Measurements from ENCODE around the gene PTPRD. TPM values are rescaled to one million over a fixed set of nuclear protein-coding genes. Genes with fewer than 3 reads are reported as not detected.

The PTPRD gene
- total RNA-seq, 2 donors from 2014 or later, result 97.4 to 101 TPM

DNA sequence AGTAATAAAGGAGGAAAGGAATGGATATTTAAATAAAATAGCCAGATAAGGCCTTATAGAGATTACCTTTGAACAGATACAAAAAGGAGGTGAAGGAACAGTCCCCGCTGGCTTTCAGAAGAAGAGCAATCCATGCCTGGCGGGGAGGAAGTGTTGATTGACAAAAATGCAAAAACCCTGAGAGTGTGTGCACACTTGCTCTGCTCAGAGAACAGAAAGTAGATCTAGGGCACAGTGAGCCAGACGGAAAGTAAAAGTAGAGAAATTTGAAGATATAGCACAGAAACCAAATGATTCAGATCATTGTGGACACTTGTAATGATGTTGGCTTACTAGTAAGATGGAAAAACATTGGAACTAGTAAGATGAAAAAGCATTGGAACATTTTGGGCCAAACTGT lies 720.6 kb downstream of the PTPRD start:
- TF ChIP-seq, protein P1, sequence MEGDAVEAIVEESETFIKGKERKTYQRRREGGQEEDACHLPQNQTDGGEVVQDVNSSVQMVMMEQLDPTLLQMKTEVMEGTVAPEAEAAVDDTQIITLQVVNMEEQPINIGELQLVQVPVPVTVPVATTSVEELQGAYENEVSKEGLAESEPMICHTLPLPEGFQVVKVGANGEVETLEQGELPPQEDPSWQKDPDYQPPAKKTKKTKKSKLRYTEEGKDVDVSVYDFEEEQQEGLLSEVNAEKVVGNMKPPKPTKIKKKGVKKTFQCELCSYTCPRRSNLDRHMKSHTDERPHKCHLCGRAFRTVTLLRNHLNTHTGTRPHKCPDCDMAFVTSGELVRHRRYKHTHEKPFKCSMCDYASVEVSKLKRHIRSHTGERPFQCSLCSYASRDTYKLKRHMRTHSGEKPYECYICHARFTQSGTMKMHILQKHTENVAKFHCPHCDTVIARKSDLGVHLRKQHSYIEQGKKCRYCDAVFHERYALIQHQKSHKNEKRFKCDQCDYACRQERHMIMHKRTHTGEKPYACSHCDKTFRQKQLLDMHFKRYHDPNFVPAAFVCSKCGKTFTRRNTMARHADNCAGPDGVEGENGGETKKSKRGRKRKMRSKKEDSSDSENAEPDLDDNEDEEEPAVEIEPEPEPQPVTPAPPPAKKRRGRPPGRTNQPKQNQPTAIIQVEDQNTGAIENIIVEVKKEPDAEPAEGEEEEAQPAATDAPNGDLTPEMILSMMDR (conservative IDR thresholded peaks at IDR 0.05), result no peak
- H3K36me3 ChIP-seq (ENCODE audit: control insufficient read depth, insufficient read depth, low read length), result no peaks in the 10 kb centered on the region
- H3K36me3 Mint-ChIP-seq (ENCODE audit: low read depth), result no peaks in the 10 kb centered on the region
- H3K9me3 Mint-ChIP-seq, result no peaks in the 10 kb centered on the region
- H3K4me3 ChIP-seq (ENCODE audit: low read length), result no peak overlapping the region
- DNase-seq, result no peak
- H3K27ac ChIP-seq (ENCODE audit: low read depth, low read length), result no peak overlapping the region
- no peaks in the 10 kb centered on the region for H3K27me3 ChIP-seq (ENCODE audit: control insufficient read depth, insufficient read depth, low read length, poor library complexity, severe bottlenecking)
- no peak overlapping the region for H3K27ac Mint-ChIP-seq
- H3K4me3 Mint-ChIP-seq, result no peak overlapping the region
- H3K9ac ChIP-seq (ENCODE audit: extremely low read depth, low read length, poor library complexity, severe bottlenecking), result no peak overlapping the region
- no peaks in the 10 kb centered on the region for H3K4me1 ChIP-seq (ENCODE audit: control insufficient read depth, insufficient read depth, low read length)
- no peaks in the 10 kb centered on the region for H3K9me3 ChIP-seq (ENCODE audit: control insufficient read depth, low read length)
- no peaks in the 10 kb centered on the region for H3K4me1 Mint-ChIP-seq
- 93 to 100% methylated on average over 3 of the region's 3 CpGs for WGBS, 2 experiments (ENCODE audit: insufficient coverage in 1 of 2, insufficient read length in 1 of 2)
- no peaks in the 10 kb centered on the region for H3K27me3 Mint-ChIP-seq (ENCODE audit: insufficient read depth)

DNA sequence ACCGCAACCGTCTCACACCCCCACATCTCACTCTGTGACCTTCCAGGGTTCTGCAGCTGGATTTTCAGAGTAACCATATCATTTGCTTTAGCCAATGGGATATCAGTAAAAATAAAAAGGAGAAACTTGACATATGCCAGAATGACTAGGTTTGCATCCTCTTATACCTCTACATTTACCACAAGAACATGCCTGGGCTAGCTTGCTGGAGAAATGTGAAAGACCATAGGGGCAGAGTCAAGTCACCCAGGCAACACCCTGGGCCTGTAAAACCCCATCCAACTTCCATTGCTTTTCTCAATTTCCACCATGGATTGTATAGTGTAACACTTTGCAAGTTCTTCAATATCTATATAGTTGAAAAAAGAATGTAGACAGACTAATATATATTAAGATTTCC lies 731.1 kb downstream of the PTPRD start:
- H3K36me3 ChIP-seq (ENCODE audit: control insufficient read depth, insufficient read depth, low read length), result no peaks in the 10 kb centered on the region
- H3K4me3 Mint-ChIP-seq, result no peak overlapping the region
- H3K4me1 Mint-ChIP-seq, result no peaks in the 10 kb centered on the region
- H3K27me3 Mint-ChIP-seq (ENCODE audit: insufficient read depth), result no peaks in the 10 kb centered on the region
- H3K9ac ChIP-seq (ENCODE audit: extremely low read depth, low read length, poor library complexity, severe bottlenecking), result no peak overlapping the region
- TF ChIP-seq, protein P1 (conservative IDR thresholded peaks at IDR 0.05), result no peak
- no peak for DNase-seq
- H3K36me3 Mint-ChIP-seq (ENCODE audit: low read depth), result no peaks in the 10 kb centered on the region
- no peak overlapping the region for H3K27ac Mint-ChIP-seq
- no peaks in the 10 kb centered on the region for H3K27me3 ChIP-seq (ENCODE audit: control insufficient read depth, insufficient read depth, low read length, poor library complexity, severe bottlenecking)
- no peaks in the 10 kb centered on the region for H3K9me3 Mint-ChIP-seq
- no peaks in the 10 kb centered on the region for H3K9me3 ChIP-seq (ENCODE audit: control insufficient read depth, low read length)
- H3K27ac ChIP-seq (ENCODE audit: low read depth, low read length), result no peak overlapping the region
- WGBS, 2 experiments (ENCODE audit: insufficient coverage in 1 of 2, insufficient read length in 1 of 2), result 83% methylated on average over 2 of the region's 2 CpGs; no CpG with 5 or more reads in 1 of the 2 experiments
- H3K4me3 ChIP-seq (ENCODE audit: low read length), result no peak overlapping the region
- H3K4me1 ChIP-seq (ENCODE audit: control insufficient read depth, insufficient read depth, low read length), result no peaks in the 10 kb centered on the region

DNA sequence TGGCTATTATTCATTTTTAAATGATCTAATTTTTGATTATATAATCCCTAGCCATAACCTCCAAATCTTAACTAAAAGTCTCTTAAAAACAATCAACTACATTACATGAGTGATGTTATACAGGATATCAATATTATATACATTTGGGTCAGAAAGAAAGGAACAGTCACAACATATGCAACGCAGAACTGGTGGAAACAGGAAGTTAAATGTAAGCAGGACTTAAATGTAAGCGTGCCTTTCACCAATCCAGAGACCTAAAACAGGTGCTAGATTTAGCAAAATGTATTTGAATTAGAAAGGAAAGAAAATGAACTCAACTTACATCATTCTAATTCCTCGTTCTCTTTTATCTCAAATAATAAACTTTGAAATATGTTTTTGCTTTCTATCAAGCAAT lies 738.5 kb downstream of the PTPRD start:
- Histone ChIP-seq H3K27ac (ENCODE audit: low read depth, low read length) (no peak overlapping the region), H3K9ac (ENCODE audit: extremely low read depth, low read length, poor library complexity, severe bottlenecking) (no peak overlapping the region), H3K4me1 (ENCODE audit: control insufficient read depth, insufficient read depth, low read length) (no peaks in the 10 kb centered on the region), H3K4me3 (ENCODE audit: low read length) (no peak overlapping the region), H3K9me3 (ENCODE audit: control insufficient read depth, low read length) (no peaks in the 10 kb centered on the region), H3K27me3 (ENCODE audit: control insufficient read depth, insufficient read depth, low read length, poor library complexity, severe bottlenecking) (no peaks in the 10 kb centered on the region), H3K36me3 (ENCODE audit: control insufficient read depth, insufficient read depth, low read length) (no peaks in the 10 kb centered on the region)
- Mint-ChIP-seq H3K27ac (no peak overlapping the region), H3K4me1 (no peaks in the 10 kb centered on the region), H3K9me3 (no peaks in the 10 kb centered on the region), H3K4me3 (no peak overlapping the region), H3K27me3 (ENCODE audit: insufficient read depth) (no peaks in the 10 kb centered on the region), H3K36me3 (ENCODE audit: low read depth) (no peaks in the 10 kb centered on the region)
- 86% methylated on average over 3 of the region's 3 CpGs; no CpG with 5 or more reads in 1 of the 2 experiments for WGBS, 2 experiments (ENCODE audit: insufficient coverage in 1 of 2, insufficient read length in 1 of 2)
- DNase-seq, result no peak
- TF ChIP-seq, protein P1 (conservative IDR thresholded peaks at IDR 0.05), result no peak

Data from endodermal cell (in vitro differentiated cells).